ENCODE results near the gene SCNN1G. TPM values are rescaled to one million over a fixed set of nuclear protein-coding genes. Genes with fewer than 3 reads are reported as not detected.
"Not testable (repeated sequence)": the region's sequence is repeated elsewhere in the genome, so short reads cannot be mapped to it uniquely, and the experiment has no call there.

SCNN1G gene
- polyA plus RNA-seq, 3 donors, result 35.2 to 61.2 (median 42.2) TPM

GRCh38 chr16:23245268-23245667 is 62.7 kb downstream of the SCNN1G start:
- no peak for DNase-seq

DNA sequence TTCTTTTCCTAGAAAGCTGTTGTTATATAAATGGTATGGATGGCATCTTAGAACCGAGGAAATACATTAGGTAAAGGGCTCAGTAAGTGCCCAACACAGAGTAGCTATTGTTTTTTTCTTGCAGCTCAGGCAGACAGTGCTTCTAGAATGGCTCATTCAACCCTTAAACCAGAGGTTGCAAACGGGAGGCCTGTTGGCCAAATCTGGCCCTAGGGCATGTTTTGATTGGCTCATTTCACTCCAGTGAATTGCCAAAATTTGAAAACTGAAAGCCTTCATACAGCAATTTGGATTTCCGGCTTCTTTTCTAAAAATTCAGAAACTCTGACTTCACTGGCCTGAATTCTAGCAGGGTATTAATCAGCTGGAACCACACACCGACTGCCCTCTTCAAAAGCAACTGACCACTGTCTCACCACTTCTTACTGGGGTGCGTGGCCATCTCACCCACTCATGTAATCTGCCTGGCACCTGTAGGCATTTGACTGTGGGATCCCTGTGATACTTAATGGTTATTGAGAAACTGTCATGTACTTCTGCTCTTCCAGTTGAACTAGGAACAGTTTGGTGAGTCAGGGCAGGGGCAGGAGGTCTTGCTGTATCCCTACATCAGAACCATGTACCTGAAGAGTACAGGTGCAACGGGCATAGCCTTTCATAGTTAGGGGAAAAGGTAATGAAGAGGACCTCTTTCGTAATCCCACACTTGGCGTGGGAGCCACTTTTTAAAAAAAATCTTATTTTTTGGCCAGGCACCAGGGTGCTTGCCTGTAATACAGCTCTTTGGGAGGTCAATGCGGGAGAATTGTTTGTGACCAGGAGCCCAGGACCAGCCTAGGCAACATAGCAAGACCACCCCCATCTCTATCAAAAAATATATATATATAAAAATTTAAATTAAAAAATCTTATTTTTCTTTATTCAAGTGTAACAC is 66.0 kb downstream of the SCNN1G start:
- DNase-seq, result no peak

GRCh38 chr16:23249830-23250229 is 67.3 kb downstream of the SCNN1G start:
- DNase-seq, result no peak

- DNase-seq, result no peak
These were observed 69.8 kb downstream of the SCNN1G start for GRCh38 chr16:23252310-23252709.

GRCh38 chr16:23253650-23254049 is 71.1 kb downstream of the SCNN1G start:
- DNase-seq, result not testable (repeated sequence)

DNA sequence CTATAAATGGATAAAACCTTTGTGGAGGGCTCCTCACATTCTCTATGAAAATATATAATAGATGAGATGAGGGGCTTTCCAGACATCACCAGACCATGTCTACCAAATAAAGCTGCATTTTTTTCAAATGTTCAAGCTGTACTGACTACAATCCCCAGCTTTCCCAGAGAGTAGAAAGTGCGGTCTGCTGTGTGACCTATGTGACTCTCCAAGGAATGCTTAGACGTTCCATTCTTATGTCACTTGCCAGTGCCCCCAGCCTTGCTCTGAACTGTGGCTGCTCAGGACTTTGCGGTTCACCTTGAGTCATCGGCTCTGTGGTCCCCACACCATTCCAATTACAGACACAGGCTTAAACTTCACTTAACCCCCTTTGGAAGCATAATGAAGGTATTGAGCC is 71.8 kb downstream of the SCNN1G start:
- peak; percentile 4 for DNase-seq

- DNase-seq, result no peak
These were observed 72.5 kb downstream of the SCNN1G start for GRCh38 chr16:23255000-23255399.

GRCh38 chr16:23256440-23256839 is 73.9 kb downstream of the SCNN1G start:
- no peak for DNase-seq

- DNase-seq, result peak; percentile 26
These were observed 75.1 kb downstream of the SCNN1G start for GRCh38 chr16:23257682-23258081.

DNA sequence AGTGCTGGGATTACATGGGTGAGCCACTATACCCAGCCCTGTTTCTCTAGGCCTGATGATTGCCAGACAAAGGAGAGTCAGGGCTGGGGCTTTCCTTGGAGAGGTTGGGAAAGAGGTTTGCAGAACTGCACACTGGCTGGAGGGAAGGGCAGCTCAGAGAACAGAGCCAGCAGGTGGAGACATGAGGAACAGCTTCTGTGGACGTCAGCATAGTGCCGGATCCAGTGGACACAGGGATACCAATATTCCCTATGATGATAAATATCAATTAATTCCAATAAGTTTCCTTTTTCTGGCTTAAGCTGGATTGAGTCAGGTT is 76.3 kb downstream of the SCNN1G start:
- DNase-seq, result no peak

Other genes starting within 250 kb of the SCNN1G start
- gene USP31, start 33.3 kb upstream of the SCNN1G start, polyA plus RNA-seq (ENCODE audit: insufficient read length in 3 of 3), result 1 to 10 TPM; 6.0 to 8.3 (median 8.2) TPM
- gene SCNN1B, start 119.6 kb downstream of the SCNN1G start, polyA plus RNA-seq (ENCODE audit: insufficient read length in 3 of 3), result 10 to 100 TPM; 16.4 to 17.7 (median 17.2) TPM